Calu3 (cell line): ENCODE measurements around the gene SULF2. TPM values are rescaled to one million over a fixed set of nuclear protein-coding genes. Genes with fewer than 3 reads are reported as not detected.

Experiments used
- BruUV-seq: library from RNA; stranded (reverse); fragments of 400-500 nt; replicated peaks from 2 replicates; lab custom pipeline; 2021; lab: Mats Ljungman, UMichigan
- CTCF ChIA-PET: fragments of 300-600 bp; sonication (Branson Sonifier 250); formaldehyde crosslinking; loops from one replicate; lab custom pipeline; 2022; ENCODE audit warnings: antibody characterized with exemption; lab: Charles Lee
- DNase-seq: peaks from one replicate; pipeline ENCODE4 v3.0.0; 2022
- H3K27ac Mint-ChIP-seq: one replicate; pipeline ENCODE4 v1.8.0; 2022; ENCODE audit warnings: mixed read lengths; ENCODE audit not compliant: unreplicated experiment
- H3K27me3 Mint-ChIP-seq: one replicate; pipeline ENCODE4 v1.8.0; 2022; ENCODE audit warnings: mixed read lengths; ENCODE audit not compliant: unreplicated experiment
- H3K36me3 Mint-ChIP-seq: one replicate; pipeline ENCODE4 v1.8.0; 2022; ENCODE audit warnings: mild to moderate bottlenecking, moderate library complexity, mixed read lengths; ENCODE audit not compliant: insufficient read depth, unreplicated experiment
- H3K4me1 Mint-ChIP-seq: one replicate; pipeline ENCODE4 v1.8.0; 2022; ENCODE audit warnings: mild to moderate bottlenecking, low read depth, mixed read lengths; ENCODE audit not compliant: unreplicated experiment
- H3K4me3 Mint-ChIP-seq: one replicate; pipeline ENCODE4 v1.8.0; 2022; ENCODE audit warnings: mild to moderate bottlenecking, low read depth, moderate library complexity, mixed read lengths; ENCODE audit not compliant: unreplicated experiment
- H3K9me3 Mint-ChIP-seq: one replicate; pipeline ENCODE4 v1.8.0; 2022; ENCODE audit warnings: low read depth, mixed read lengths; ENCODE audit not compliant: unreplicated experiment
- CTCF ChIP-seq: fragments of 200-600 bp; IDR thresholded peaks from one replicate; pipeline ENCODE4 v1.8.0; 2022; ENCODE audit warnings: antibody characterized with exemption; ENCODE audit not compliant: unreplicated experiment
- intact Hi-C: fragments of 100-400 bp; cut with micrococcal nuclease; formaldehyde crosslinking; loops from one replicate; pipeline ENCODE4 v1.10.0; 2022; ENCODE audit not compliant: unreplicated experiment
- total RNA-seq: library from RNA; stranded (reverse); gene quantifications from 2 replicates; pipeline ENCODE4 v1.2.3, GENCODE V29; 2022

Gene SULF2
- total RNA-seq, 1 experiment from 2014 or later: 112 TPM

GRCh38 chr20:47758517-47759450 is 26.5 kb downstream of the SULF2 start:
- H3K4me3 Mint-ChIP-seq: no peak overlapping the region
- peaks cover 6% of the 10 kb centered on the region for H3K36me3 Mint-ChIP-seq
- CTCF ChIA-PET: interaction anchor here (1.1 kb wide), 1 partner anchor 10 kb away, joined by 3 read pairs; no protein-coding TSS in a partner anchor
- no peaks in the 10 kb centered on the region for H3K9me3 Mint-ChIP-seq
- no TSS peak for BruUV-seq
- H3K27ac Mint-ChIP-seq: no peak overlapping the region
- H3K4me1 Mint-ChIP-seq: peaks cover 9% of the 10 kb centered on the region
- no peaks in the 10 kb centered on the region for H3K27me3 Mint-ChIP-seq
- intact Hi-C loops: no loop called here
- TF ChIP-seq CTCF: no peak
- no peak for DNase-seq

GRCh38 chr20:47757145-47758035 is 27.9 kb downstream of the SULF2 start:
- no TSS peak for BruUV-seq
- Mint-ChIP-seq H3K4me1 (no peaks in the 10 kb centered on the region), H3K27me3 (no peaks in the 10 kb centered on the region), H3K4me3 (no peak overlapping the region), H3K36me3 (peaks cover 6% of the 10 kb centered on the region), H3K9me3 (no peaks in the 10 kb centered on the region), H3K27ac (no peak overlapping the region)
- CTCF ChIA-PET: interaction anchor here (0.6 kb wide), 1 partner anchor 12 kb away, joined by 3 read pairs; no protein-coding TSS in a partner anchor
- TF ChIP-seq CTCF: no peak
- no peak for DNase-seq
- intact Hi-C loops: no loop called here

GRCh38 chr20:47754946-47755652 is 30.2 kb downstream of the SULF2 start:
- Mint-ChIP-seq H3K4me3 (no peak overlapping the region), H3K36me3 (peaks cover 6% of the 10 kb centered on the region), H3K9me3 (no peaks in the 10 kb centered on the region), H3K4me1 (no peaks in the 10 kb centered on the region), H3K27me3 (no peaks in the 10 kb centered on the region), H3K27ac (no peak overlapping the region)
- intact Hi-C loops: no loop called here
- CTCF ChIA-PET: no interaction called here
- no TSS peak for BruUV-seq
- no peak for DNase-seq
- no peak for TF ChIP-seq CTCF

- H3K4me3 Mint-ChIP-seq: no peak overlapping the region
- H3K27ac Mint-ChIP-seq: no peak overlapping the region
- H3K27me3 Mint-ChIP-seq: no peaks in the 10 kb centered on the region
- no TSS peak for BruUV-seq
- no peak for TF ChIP-seq CTCF
- no peak for DNase-seq
- H3K4me1 Mint-ChIP-seq: no peaks in the 10 kb centered on the region
- intact Hi-C loops: no loop called here
- CTCF ChIA-PET: no interaction called here
- H3K36me3 Mint-ChIP-seq: peaks cover 6% of the 10 kb centered on the region
- H3K9me3 Mint-ChIP-seq: no peaks in the 10 kb centered on the region
Observed at GRCh38 chr20:47754388-47754715, 30.9 kb downstream of the SULF2 start.
